Measurements from ENCODE around the gene USF2.

USF2 gene

DNA sequence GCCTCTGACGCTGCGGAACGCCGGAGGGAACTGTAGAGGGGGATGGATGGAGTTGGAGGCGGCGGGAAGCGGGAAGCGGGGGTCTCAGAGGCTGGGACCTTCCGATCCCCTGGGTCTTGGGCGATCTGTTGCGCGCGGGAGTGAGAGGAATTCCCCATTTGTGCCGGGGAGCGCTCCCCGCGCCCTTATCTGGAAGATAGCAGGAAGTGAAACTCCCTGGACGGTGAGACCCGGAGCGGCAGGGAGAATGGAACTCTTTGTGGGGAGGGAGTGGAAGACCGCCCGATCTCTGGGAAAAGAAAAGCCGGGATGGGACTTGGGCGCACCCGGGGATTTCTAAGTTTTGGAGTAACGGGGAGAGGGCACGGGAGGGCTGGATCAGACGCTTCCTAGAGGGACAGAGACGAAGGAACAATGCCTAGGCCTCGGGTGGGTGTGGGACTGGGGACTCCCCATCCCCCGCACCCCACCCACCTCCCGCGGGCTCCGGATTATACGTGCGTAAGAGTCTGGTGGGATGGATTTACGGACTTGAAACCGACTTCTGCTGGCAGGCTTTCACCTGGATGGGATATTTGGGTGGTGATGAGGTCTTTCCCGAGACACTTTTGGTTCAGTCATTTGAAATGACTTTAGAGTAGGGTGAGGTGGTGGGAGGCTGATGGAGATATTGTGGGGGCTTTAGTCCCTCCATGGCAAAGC lies 19.5 kb upstream of the USF2 start:
- TF ChIP-seq REST (IDR thresholded peaks at IDR 0.05; ENCODE audit: low read depth) (no peak), FOXM1 (IDR thresholded peaks at IDR 0.05; ENCODE audit: borderline replicate concordance, low read depth) (no peak), USF1 (IDR thresholded peaks at IDR 0.05) (no peak), YY1 (IDR thresholded peaks at IDR 0.05; ENCODE audit: low read depth) (no peak), RAD21 (IDR thresholded peaks at IDR 0.05; ENCODE audit: low read depth) (no peak), TEAD4 (IDR thresholded peaks at IDR 0.05) (no peak), CREB1 (IDR thresholded peaks at IDR 0.05; ENCODE audit: low read depth) (no peak), CEBPB (IDR thresholded peaks at IDR 0.05) (no peak), TAF1 (IDR thresholded peaks at IDR 0.05; ENCODE audit: low read depth) (no peak), NFIC (IDR thresholded peaks at IDR 0.05) (no peak), ZBTB7A (IDR thresholded peaks at IDR 0.05; ENCODE audit: low read depth) (no peak; the same call in none of the 2 replicates), EGR1 (IDR thresholded peaks at IDR 0.05) (no peak), EP300 (IDR thresholded peaks at IDR 0.05; ENCODE audit: borderline replicate concordance) (no peak), TCF12 (IDR thresholded peaks at IDR 0.05; ENCODE audit: low read depth) (no peak)
- TF ChIP-seq, protein P1, sequence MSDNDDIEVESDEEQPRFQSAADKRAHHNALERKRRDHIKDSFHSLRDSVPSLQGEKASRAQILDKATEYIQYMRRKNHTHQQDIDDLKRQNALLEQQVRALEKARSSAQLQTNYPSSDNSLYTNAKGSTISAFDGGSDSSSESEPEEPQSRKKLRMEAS (IDR thresholded peaks at IDR 0.05) = no peak

DNA sequence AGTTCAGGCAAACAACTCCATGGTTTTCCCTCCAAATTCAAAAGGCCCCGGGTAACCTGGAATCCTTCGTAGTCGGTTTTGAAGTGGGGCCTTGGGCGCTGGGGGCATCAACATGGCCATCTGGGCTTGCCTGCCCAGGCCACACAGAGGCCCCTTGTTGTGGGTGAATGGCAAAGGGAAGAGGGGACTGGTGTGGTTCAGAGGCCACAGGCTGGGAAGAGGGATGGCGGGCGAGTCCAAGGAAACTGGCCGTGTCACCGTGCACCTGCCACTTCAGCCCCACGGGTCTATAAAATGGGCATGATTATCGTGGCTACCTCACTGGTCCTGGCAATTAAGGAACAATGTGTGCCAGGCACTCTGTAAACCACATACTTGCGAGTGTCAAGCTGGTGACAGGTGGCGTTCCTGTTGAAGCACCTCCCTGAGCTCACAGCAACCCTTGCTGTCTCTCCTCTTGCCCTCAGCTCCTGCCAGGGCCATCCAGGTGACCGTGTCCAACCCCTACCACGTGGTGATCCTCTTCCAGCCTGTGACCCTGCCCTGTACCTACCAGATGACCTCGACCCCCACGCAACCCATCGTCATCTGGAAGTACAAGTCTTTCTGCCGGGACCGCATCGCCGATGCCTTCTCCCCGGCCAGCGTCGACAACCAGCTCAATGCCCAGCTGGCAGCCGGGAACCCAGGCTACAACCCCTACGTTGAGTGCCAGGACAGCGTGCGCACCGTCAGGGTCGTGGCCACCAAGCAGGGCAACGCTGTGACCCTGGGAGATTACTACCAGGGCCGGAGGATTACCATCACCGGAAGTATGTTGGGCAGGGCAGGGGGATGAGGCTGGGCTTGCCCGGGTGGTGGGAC lies 18.7 kb upstream of the USF2 start:
- TF ChIP-seq YY1 (IDR thresholded peaks at IDR 0.05; ENCODE audit: low read depth) = no peak
- TF ChIP-seq FOXM1 (IDR thresholded peaks at IDR 0.05; ENCODE audit: borderline replicate concordance, low read depth) = no peak
- no peak for TF ChIP-seq ZBTB7A (IDR thresholded peaks at IDR 0.05; ENCODE audit: low read depth)
- no peak for TF ChIP-seq TAF1 (IDR thresholded peaks at IDR 0.05; ENCODE audit: low read depth)
- TF ChIP-seq CREB1 (IDR thresholded peaks at IDR 0.05; ENCODE audit: low read depth) = no peak
- no peak for TF ChIP-seq TEAD4 (IDR thresholded peaks at IDR 0.05)
- TF ChIP-seq USF1 (IDR thresholded peaks at IDR 0.05) = no peak
- TF ChIP-seq NFIC (IDR thresholded peaks at IDR 0.05) = no peak
- TF ChIP-seq, protein P1 (IDR thresholded peaks at IDR 0.05) = no peak
- TF ChIP-seq EP300 (IDR thresholded peaks at IDR 0.05; ENCODE audit: borderline replicate concordance) = no peak

DNA sequence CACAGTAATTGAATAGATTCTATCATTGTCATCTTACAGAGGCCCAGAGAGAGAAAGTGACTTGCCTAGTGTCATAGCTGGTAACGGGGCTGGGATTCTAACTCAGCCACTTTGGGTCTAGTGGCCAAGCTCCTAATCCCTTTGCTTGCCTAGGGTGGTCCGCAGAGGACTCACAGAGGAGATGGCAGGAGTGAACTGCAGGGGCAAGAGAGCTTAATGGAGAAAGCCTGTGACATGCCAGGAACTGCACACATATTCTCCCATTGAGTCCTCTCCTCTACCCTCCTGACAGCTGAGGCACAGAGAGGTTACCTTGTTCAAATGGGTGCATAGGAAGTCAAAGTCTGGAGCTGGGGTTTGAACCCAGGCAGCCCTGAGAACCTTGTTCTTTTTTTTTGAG lies 17.3 kb upstream of the USF2 start:
- TF ChIP-seq RAD21 (IDR thresholded peaks at IDR 0.05; ENCODE audit: low read depth) = no peak
- no peak for TF ChIP-seq YY1 (IDR thresholded peaks at IDR 0.05; ENCODE audit: low read depth)
- TF ChIP-seq EGR1 (IDR thresholded peaks at IDR 0.05) = no peak
- no peak for TF ChIP-seq TEAD4 (IDR thresholded peaks at IDR 0.05)
- TF ChIP-seq EP300 (IDR thresholded peaks at IDR 0.05; ENCODE audit: borderline replicate concordance) = no peak
- TF ChIP-seq TCF12 (IDR thresholded peaks at IDR 0.05; ENCODE audit: low read depth) = no peak
- TF ChIP-seq, protein P1 (IDR thresholded peaks at IDR 0.05) = no peak
- no peak for TF ChIP-seq TAF1 (IDR thresholded peaks at IDR 0.05; ENCODE audit: low read depth)
- no peak for TF ChIP-seq NFIC (IDR thresholded peaks at IDR 0.05)
- TF ChIP-seq USF1 (IDR thresholded peaks at IDR 0.05) = no peak
- no peak for TF ChIP-seq CREB1 (IDR thresholded peaks at IDR 0.05; ENCODE audit: low read depth)
- TF ChIP-seq REST (IDR thresholded peaks at IDR 0.05; ENCODE audit: low read depth) = no peak

Measured in Ishikawa (cell line).